ENCODE data around the gene FOXL2NB.
A peak's percentile ranks its signal among the peaks of the same experiment; 100 is the strongest.

Gene FOXL2NB

GRCh38 chr3:138933981-138934691 lies 12.9 kb upstream of the FOXL2NB start:
- H3K27ac ChIP-seq: no peak overlapping the region
- TF ChIP-seq CTCF (conservative IDR thresholded peaks at IDR 0.05) (no peak), ZFX (IDR thresholded peaks at IDR 0.05) (no peak)

GRCh38 chr3:138935505-138935862 lies 11.5 kb upstream of the FOXL2NB start:
- H3K27ac ChIP-seq: peak overlapping the region; percentile 40
- TF ChIP-seq CTCF (conservative IDR thresholded peaks at IDR 0.05) (no peak), ZFX (IDR thresholded peaks at IDR 0.05) (no peak)

GRCh38 chr3:138935863-138936740 lies 10.9 kb upstream of the FOXL2NB start:
- TF ChIP-seq ZFX (IDR thresholded peaks at IDR 0.05) (no peak), CTCF (conservative IDR thresholded peaks at IDR 0.05) (peak; percentile 99)
- peak overlapping the region; percentile 40 for H3K27ac ChIP-seq

GRCh38 chr3:138936741-138937689 lies 10.0 kb upstream of the FOXL2NB start:
- no peak for TF ChIP-seq CTCF (conservative IDR thresholded peaks at IDR 0.05)
- TF ChIP-seq ZFX (IDR thresholded peaks at IDR 0.05): no peak
- H3K27ac ChIP-seq: peak overlapping the region; percentile 40

GRCh38 chr3:138937690-138938055 lies 9.3 kb upstream of the FOXL2NB start:
- no peak overlapping the region for H3K27ac ChIP-seq
- no peak for TF ChIP-seq CTCF (conservative IDR thresholded peaks at IDR 0.05)
- no peak for TF ChIP-seq ZFX (IDR thresholded peaks at IDR 0.05)

GRCh38 chr3:138938056-138938876 lies 8.8 kb upstream of the FOXL2NB start:
- H3K27ac ChIP-seq: no peak overlapping the region
- TF ChIP-seq CTCF (conservative IDR thresholded peaks at IDR 0.05): no peak
- no peak for TF ChIP-seq ZFX (IDR thresholded peaks at IDR 0.05)

All from C4-2B (cell line).